ENCODE results near the gene ZNF618.
A peak's percentile ranks its signal among the peaks of the same experiment; 100 is the strongest.
"Not testable (repeated sequence)": the region's sequence is repeated elsewhere in the genome, so short reads cannot be mapped to it uniquely, and the experiment has no call there.

ZNF618 gene

DNA sequence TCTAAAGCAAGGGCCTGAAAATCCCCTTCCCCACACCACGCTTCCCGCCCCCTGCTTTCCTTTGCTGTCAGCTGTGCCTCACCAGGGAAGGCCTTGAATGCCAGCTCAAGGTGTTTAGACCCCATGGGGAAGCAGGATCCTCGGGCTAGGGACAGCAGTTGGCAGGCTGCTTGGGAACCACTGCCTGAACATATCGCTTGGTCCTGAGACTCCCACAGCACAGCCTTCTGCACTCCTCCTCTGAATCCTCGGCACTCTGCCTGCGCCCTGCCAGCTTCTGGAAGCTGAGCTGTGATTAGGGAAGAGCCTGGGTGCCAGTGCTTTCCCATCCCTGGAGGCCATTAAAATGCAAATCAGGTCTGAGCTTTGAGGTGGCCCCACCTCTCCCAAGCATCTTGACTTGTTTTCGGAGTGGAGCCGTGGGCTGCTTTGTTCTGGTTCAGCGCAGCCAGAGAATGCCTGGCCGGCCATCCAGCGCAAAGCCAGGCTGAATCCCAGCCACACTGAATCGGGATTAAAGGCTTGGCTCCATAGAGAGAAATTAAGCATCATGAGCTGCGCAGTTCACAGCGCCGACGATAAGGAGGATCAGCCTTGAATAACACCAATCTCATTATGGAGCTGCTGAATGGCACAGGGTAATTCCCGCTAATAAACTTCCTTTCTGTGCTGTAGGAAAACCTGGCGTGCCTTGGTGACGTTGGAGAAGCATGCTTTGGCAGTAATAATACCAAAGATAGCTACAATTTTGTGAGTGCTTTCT, 162.0 kb downstream of the ZNF618 start:
- peak; percentile 92 for DNase-seq (ENCODE audit: low read depth, low spot score)

DNA sequence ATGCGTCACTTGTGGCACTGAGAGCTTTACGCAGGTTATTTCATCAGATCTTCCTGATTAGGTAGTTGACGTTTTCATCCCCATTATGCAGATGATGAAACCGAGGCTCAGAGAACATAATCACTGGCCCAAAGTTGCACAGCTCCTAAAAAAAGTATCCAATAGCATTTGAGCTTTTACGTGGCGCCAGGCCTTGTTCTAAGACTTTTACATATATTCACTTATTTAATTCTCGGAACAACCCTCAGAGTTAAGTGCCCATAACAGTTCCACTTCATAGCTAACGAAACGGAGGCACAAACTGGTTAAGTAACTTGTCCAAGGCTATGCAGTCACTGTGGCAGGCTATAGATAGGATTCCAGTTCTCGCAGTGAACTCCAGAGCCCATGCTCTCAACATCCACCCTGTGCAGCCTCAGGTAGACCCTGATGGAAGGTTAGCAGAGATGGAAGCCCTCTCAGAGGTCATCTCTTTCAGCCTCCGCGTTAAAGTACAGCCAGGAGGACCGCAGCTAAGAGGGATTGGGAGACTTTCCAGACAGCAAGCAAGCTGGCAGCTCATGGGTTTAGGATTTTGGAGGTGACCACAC, 162.7 kb downstream of the ZNF618 start:
- no peak for DNase-seq (ENCODE audit: low read depth, low spot score)

DNA sequence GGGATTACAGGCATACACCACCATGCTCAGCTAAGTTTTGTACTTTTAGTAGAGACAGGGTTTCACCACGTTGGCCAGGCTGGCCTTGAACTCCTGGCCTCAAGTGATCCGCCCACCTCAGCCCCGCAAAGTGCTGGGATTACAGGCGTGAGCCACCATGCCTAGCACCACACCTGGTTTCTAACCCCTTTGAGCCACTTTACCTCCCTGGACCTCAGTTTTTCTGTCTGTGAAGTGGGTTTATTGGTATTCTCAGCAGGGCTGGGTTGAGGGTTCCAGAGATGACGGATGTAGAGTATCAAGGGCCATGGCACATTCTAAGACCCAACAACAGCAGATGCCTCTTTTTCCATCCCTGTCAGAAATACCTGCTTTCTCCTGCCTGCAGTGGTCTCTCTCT, 163.4 kb downstream of the ZNF618 start:
- no peak for DNase-seq (ENCODE audit: low read depth, low spot score)

DNA sequence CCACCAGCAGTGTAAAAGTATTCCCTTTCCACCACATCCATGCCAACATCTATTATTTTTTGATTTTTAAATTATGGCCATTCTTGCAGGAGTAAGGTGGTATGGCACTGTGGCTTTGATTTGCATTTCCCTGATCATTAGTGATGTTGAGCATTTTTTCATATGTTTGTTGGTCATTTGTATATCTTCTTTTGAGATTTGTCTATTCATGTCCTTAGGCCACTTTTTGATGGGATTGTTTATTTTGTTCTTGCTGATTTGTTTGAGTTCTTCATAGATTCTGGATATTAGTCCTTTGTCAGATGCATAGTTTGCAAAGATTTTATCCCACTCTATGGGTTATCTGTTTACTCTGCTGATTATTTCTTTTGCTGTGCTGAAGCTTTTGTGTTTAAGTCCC, 167.6 kb downstream of the ZNF618 start:
- not testable (repeated sequence) for DNase-seq (ENCODE audit: low read depth, low spot score)

DNA sequence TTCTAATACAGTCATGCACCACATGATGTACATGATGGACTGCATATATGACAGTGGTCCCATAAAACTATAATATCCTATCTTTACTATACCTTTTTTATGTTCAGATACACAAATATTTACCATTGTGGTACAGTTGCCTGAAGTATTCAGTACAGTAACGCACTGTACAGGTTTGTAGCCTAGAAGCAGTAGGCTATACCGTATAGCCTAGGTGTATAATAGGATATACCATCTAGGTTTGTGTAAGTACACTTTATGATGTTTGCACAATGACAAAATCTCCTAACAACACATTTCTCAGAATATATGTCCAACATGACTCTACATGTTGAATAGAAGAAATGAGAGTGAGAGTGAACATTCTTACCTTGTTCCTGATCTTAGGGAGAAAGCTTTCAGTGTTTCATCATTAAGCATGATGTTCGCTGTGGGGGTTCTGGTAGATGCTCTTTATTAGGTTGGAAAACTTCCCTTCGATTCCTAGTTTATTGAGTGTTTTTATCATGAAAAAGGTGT, 170.2 kb downstream of the ZNF618 start:
- no peak for DNase-seq (ENCODE audit: low read depth, low spot score)

DNA sequence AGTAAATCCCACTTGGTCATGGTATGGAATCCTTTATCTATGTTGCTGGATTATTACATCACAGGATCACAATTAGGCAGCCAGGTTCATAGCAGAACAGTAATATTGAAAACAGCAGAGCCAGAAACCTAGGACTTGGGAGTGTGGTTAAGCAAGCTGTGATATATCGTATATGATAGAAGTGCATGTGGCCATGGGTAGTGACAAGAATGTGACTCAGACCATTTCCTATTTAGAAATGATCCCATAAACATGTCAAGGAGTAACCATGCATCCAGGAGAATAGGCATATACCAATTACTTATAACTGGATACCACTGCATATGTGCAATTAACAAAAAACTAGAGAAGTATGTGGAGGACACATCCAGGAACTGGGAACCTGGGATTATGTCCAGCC, 170.8 kb downstream of the ZNF618 start:
- DNase-seq (ENCODE audit: low read depth, low spot score), result no peak

DNA sequence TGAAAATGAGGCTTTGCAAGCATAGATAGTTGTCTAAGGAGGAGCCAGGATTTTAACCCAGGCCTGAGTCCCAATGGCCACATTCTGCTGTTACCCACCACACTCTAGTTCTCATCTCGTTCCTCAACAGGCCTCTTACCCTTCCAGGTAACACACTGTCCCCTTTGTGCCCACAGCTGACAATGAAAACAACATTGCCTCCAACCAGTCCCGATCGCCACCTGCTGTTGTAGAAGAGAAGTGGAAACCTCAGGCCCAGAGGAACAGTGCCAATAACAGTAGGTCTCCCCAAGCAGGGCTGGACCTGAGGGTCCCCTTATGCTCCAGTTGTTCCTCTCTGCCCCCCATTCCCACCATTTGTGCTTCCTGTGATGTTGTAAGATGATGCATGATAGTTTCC, 171.6 kb downstream of the ZNF618 start:
- peak; percentile 31 for DNase-seq (ENCODE audit: low read depth, low spot score)

DNA sequence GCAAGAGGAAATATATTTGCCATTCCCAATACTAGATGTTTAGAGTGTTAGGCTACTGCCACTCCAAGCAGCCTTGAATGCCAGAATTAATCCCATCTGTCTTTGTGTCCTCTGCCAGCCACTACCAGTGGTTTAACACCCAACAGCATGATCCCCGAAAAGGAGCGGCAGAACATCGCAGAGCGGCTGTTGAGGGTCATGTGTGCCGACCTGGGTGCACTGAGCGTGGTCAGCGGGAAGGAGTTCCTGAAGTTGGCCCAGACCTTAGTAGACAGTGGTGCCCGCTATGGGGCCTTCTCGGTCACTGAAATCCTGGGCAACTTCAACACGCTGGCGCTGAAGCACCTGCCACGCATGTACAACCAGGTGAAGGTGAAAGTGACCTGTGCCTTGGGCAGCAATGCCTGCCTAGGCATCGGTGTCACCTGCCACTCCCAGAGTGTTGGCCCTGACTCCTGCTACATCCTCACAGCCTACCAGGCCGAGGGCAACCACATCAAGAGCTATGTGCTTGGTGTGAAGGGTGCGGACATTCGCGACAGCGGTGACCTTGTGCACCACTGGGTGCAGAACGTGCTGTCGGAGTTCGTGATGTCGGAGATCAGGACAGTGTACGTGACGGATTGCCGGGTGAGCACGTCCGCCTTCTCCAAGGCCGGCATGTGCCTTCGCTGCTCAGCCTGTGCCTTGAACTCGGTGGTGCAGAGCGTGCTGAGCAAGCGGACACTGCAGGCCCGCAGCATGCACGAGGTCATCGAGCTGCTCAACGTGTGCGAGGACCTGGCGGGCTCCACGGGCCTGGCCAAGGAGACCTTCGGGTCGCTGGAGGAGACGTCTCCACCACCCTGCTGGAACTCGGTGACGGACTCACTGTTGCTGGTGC, 172.7 kb downstream of the ZNF618 start:
- no peak for DNase-seq (ENCODE audit: low read depth, low spot score)

DNA sequence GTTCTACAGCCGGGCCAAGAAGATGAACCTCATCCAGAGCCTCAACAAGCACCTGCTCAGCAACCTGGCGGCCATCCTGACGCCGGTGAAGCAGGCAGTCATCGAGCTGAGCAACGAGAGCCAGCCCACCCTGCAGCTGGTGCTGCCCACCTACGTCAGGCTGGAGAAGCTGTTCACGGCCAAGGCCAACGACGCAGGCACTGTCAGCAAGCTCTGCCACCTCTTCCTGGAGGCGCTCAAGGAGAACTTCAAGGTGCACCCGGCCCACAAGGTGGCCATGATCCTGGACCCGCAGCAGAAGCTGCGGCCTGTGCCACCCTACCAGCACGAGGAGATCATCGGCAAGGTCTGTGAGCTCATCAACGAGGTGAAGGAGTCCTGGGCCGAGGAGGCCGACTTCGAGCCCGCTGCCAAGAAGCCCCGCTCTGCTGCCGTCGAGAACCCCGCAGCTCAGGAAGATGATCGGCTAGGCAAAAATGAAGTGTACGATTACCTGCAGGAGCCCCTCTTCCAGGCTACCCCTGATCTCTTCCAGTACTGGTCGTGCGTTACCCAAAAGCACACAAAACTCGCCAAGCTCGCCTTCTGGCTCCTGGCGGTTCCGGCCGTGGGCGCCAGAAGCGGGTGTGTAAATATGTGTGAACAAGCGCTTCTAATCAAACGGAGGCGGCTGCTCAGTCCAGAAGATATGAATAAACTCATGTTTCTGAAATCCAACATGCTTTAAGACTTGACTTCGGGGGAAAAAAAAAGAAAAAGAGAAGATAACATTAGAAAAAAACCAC, 173.5 kb downstream of the ZNF618 start:
- no peak for DNase-seq (ENCODE audit: low read depth, low spot score)

DNA sequence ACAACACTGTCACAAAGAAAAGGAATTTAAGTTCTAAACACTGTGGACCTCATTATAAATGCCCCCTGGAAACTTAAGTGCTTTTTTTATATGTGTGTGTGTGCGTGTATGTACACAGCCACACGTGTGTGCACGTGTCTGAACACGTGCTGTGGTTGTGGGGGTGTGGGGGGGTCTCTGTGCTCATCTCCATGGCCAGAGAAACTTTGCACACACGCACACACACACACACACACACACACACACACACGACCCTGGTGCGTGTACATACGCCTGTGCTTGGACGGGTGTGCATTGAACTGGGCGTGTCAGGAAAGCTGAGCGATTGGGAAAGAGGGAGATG, 174.1 kb downstream of the ZNF618 start:
- no peak for DNase-seq (ENCODE audit: low read depth, low spot score)

DNA sequence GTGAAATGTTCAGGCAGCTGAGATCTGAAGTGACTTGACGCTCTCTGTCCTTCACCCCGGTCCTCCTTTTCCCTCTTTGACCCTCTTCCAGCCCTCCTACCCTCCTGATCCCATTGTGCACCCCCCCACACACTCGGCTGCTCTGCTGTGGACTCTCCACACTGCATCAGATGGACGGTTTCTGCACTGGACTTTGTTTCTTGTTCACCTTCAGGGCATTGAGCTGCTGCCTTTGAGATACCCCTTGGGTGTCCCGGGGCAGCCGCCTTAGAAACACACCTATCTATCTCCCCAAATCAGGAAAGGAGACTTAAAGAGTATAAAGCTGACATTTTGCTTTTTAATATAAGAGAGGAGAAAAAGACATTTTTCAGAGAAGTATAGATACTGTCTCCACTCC, 174.5 kb downstream of the ZNF618 start:
- no peak for DNase-seq (ENCODE audit: low read depth, low spot score)

DNA sequence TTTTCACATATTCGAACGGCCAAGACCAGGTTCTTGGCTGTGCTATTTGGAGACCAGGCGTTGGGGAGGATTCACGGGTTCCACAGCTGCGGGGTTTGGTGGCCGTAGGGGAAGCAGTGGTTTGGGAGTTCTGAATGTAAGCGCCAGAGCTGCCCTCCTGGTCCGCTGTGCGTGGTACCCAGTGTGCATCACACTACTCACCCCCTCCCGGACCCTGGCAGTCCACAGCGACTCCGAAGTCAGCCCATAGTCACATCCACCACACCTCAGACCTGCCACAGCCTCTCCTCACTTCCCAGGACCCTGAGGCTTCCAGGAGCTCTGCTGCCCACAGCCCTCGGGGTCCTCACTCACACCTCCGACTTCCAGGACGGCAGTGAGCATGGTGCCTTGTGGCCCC, 175.2 kb downstream of the ZNF618 start:
- no peak for DNase-seq (ENCODE audit: low read depth, low spot score)

DNA sequence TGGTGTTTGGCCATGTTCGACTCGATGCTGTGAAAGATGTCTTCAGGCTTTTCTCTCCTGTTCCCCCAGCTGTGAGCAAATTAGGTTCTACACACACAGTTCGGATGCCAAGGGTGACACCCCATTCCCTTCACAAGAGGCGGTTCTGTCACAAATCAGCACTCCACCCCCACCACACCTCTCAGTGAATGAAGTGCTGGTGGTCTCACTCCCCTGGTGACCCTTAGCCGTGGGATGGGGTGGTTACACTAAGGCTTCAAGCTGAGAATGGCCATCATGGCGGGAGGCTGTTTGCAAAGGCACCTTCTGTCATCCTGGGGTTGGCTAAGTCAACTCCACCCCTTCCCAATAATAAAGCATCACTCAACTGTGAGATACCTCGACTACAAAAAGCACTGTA, 175.6 kb downstream of the ZNF618 start:
- no peak for DNase-seq (ENCODE audit: low read depth, low spot score)

DNA sequence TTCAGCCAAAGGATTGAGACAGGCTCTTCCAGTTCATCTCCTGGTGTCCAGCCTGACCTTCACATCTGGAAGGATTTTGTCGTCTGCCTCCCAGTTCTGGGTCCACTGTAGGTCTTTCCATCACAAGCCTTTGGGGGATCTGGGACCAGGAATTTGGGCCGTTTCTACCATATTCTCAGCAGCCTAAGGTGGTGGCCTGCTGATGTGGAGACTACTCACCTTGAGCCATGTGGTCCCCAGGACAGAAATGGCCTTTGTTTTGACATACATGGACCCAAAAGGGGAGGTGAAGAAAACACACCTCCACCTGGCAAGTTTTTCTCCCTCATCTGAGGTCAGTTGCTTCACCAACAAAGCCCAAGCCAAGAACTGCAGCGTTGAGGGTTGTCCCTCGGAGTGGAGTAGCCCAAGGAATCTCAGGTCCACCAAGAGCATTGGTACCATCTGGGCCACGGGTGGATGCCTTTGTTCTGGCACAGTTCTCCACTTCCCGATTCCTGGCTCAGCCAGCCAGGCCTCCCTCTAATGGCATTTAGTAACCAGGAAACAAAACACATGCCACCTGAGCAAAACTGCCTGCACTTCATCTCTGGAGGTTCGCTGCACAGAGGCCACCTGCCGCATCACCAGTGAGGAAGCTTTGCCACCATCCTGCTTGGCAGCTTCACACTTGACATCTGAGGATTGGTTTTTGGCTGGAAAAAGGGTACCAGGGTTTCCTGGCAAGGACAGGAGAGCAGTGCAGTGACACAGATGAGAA, 177.3 kb downstream of the ZNF618 start:
- no peak for DNase-seq (ENCODE audit: low read depth, low spot score)

DNA sequence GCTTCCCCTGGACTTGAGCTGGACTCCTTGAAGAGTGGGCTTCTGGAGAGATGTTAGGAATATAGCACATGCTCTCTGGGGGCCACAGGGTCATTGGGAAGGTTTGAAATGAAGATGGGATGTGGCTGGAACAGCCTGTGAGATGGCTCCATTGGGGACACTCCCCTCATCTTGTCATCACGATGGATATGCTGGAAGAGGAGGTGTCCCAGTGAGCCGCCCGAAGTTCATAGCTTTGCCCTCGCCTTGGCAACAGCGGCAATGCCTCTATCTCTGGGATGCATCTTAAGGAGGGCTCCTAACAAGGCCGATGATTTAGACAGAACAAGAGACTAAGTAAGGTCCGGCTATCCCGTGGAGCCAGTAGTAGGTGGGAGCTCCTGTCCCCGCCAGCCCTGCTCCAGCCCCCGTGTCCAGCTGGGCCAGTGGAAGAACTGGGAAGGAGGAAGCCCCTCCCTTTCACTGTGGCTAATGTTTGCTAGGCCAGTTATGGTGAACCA, 178.1 kb downstream of the ZNF618 start:
- no peak for DNase-seq (ENCODE audit: low read depth, low spot score)

DNA sequence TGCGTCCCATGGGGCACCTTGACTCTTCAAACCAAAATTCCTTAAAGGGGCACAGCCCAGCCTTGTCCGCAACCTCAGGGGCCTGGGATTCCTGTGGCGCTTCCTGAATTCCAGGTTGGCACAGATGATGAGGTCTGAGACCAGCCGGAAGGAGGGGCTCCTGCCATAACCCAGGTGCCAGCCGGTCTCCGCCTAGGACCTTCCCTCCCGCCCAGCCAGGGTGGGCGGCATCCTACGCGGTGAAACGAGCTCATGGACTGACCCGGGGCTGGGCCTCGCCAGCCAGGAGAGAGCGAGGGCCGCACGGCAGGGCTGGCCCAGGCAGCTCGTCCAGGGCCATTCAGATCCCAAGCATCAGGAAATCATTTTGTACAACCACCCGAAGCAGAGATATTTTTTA, 179.0 kb downstream of the ZNF618 start:
- no peak for DNase-seq (ENCODE audit: low read depth, low spot score)

DNA sequence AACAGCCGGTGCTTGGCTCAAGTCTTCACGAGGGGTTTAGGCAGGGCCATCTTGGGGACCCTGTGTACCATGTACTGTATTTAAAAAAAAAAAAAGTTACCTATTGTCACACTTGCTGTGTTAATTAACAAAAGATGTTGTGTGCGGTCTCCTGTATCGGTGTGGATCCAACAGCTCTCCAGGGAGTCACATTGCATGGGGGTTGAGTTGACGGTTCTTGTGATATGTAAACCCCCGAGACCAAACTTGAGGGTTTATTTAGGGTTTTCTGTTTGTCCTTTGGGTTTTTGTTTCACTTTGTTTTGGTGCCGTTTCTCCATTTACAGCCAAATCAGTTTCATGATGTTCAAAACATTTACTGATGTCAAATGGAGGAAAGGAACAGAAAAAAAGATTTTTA, 179.8 kb downstream of the ZNF618 start:
- no peak for DNase-seq (ENCODE audit: low read depth, low spot score)

DNA sequence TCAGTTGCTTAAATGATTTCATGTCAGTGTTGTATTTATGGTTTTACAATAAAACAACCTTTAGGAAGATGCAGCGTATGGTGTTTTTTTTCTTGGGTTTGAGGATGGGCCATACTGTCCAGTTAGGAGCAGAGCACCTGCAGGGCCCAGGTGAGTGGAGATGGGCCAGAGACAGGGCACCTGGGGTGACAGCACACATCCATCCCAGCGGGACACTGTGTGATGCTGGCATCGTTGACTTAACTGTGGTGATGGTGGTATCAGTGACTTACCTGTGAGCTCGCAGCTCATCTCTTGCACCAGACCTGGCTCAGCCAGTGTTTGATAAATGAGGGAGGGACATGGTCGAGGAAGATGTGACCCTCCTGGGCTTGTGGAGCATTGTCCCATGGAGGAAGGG, 180.4 kb downstream of the ZNF618 start:
- no peak for DNase-seq (ENCODE audit: low read depth, low spot score)

DNA sequence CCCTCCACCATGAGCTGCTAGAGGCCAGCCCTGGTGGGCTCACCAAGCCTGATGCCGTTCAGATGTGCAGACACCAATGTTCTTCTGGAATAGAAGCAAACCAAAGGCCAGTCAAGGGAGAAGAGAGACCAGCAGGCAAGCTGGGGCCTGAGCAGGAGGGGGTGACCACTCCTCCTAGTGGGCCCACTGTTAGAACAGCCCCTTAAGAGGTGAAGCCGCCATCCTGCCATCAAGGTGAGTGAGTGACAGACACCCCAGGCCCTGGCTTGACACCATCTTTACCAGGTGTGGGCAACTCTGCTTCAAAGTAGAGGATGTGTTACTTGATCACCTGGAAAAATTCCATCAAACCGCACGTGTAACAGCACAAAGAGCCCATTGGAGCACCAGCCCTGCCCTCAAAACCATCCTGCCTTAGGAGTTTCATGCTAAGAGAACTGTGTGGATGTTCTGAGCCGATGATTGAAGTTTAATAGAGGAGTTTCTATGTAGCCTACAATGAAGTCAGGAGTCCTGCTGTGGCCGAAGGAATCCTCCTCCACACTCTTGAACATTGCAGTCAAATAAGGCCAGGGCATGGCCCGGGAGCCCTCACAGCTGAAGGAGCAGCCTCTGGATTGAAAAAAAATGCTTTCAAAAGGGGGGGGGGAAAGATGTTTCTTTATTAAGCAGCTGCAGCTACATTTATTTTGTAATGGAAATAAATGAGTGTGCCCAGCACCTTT, 181.2 kb downstream of the ZNF618 start:
- DNase-seq (ENCODE audit: low read depth, low spot score), result no peak

DNA sequence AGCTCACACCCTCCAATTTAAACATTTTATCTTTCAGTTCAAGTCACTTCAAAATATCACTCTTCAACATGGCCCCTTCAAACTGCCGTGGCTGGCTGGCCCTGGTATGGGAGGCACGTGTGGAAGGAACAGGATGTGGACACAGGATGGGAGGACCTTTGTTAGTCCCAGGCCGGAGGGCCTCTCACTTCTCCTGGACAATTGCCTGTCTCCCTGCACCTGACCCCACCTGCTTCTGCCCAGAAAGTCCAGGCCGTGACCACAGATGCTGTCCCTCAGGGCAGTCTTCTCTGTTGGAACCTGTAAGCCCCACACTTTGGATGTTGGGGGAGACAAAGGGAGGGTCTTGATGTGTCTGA, 182.6 kb downstream of the ZNF618 start:
- DNase-seq (ENCODE audit: low read depth, low spot score), result no peak

Data from astrocyte of the hippocampus (primary cell).